Measurements from ENCODE around the gene PRAC2.

The PRAC2 gene

DNA sequence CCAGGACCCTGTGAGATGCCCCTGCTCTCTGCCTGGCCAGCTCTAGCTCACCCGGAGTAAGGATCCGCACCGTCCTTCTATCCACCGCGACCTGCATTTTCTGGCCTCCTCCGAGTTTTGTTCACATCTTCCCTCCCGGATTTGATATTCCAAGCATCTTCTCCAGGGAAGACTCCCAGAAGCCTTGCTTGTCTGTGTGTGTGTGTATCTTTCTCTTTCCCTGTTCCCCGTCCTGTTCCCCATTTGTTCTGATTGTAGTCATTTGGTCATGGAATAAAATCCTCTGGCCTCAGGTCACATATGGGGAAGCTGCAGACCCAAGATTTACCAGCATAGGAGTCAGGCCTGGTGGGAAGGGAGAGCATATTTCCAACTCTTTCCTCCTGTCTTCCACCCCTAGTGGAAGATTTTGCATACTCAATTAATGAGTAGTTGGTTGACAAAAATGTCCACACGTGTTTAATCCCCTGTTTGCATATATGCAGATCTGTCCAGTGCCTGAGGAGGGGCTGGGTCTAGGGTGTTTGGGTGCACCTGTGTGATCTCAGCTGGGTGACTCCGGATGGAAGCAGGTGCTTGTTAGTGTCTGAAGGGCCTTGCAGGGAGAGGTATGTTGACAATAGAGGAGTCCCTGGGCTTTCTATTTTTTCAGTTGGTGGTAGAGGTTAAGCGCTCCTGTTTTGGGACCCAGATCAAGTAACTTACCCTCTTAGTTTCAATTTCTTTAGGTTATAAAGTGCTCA is 2.5 kb upstream of the PRAC2 start:
- no peak for DNase-seq (ENCODE audit: low read depth)

- no peak for DNase-seq (ENCODE audit: low read depth)
Observed at GRCh38 chr17:48721009-48721402, 2.0 kb upstream of the PRAC2 start.

GRCh38 chr17:48722201-48722907 is 631 bp upstream of the PRAC2 start, which contains the start of gene PRAC1:
PRAC1 (minus strand) TSS chr17:48722518; CDS start chr17:48722392, 126 bp downstream.
- DNase-seq (ENCODE audit: low read depth): no peak

DNA sequence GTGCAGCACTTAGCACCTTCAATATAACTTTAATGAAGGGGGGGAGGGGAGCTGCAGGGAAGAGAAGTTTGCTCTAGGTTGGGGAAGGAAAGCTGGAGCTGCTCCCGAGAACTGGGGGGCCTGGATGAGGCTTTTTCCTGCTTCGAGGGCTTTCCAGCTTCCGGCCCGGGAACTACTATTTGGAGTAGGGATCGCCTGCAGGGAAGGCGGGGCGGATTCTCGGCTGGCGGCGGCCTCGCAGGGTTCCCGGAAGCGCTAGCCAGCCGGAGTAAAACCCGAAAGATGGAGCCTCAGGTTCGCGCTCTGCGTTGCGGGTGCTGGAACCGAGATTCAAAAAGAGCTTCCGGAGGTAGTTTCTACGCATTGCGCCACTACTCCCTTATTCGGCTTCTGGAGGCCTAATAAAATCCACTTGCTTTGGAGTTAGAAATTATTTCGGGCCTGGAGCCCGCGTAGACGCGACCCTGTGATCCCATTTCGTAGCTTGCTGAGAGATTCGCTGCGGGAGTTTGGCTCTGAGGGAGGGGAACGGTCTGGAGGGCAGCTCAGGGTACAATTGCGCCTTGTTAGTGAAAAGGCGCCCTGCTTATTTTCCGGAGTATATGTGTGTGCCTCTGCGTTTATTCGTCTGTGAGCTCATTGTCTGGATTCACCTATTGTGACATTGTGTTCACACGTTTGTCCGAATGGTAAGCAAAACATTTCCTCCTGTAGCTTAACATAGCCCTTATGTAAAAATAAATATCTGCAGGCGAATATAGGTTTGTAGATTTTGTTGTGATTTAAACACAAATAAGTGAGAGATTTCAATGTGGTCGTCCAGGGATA is 652 bp downstream of the PRAC2 start:
- no peak for DNase-seq (ENCODE audit: low read depth)

- peak; percentile 11 for DNase-seq (ENCODE audit: low read depth)
Observed at GRCh38 chr17:48724251-48725003, 1.4 kb downstream of the PRAC2 start.

- no peak for DNase-seq (ENCODE audit: low read depth)
Observed at GRCh38 chr17:48725004-48725287, 2.0 kb downstream of the PRAC2 start.

- no peak for DNase-seq (ENCODE audit: low read depth)
Observed at GRCh38 chr17:48725288-48726064, 2.5 kb downstream of the PRAC2 start.

GRCh38 chr17:48726114-48726915 is 3.3 kb downstream of the PRAC2 start:
- no peak for DNase-seq (ENCODE audit: low read depth)

GRCh38 chr17:48726916-48727286 is 3.9 kb downstream of the PRAC2 start:
- no peak for DNase-seq (ENCODE audit: low read depth)

DNA sequence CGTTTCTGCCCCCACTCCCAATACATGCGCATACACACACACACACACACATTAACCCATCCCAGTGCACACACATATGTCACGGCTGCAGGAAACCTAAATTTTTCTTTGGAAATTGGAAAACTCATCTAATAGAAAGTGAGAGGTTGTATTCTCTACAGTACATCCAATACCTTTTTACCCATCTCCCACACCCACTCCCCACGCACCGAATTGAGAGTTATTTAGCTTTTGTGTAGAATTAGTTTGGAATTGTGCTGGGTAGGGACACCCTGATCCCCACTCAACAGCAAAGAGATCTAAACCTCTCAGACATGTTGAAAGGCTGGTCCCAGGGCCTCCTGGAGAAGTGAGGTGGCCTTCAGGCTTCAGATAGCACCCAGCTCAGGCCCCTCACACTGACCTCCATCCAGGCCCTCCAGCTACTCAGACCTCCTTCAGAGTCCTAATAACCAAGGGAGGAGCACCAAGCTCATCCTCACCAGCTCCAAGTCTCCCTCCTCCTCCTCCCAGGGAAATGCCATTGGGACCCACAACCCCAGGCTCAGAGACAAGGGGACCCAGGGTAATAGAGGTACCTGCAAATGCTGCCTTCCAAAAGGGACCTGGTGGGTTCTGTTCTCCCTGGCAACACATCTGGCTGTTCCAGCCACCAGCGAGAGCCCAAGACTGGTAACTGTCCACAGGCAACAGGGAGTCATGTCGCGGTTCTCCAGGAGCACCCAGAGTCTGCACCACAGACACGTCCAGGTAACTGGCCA is 4.6 kb downstream of the PRAC2 start:
- no peak for DNase-seq (ENCODE audit: low read depth)

DNA sequence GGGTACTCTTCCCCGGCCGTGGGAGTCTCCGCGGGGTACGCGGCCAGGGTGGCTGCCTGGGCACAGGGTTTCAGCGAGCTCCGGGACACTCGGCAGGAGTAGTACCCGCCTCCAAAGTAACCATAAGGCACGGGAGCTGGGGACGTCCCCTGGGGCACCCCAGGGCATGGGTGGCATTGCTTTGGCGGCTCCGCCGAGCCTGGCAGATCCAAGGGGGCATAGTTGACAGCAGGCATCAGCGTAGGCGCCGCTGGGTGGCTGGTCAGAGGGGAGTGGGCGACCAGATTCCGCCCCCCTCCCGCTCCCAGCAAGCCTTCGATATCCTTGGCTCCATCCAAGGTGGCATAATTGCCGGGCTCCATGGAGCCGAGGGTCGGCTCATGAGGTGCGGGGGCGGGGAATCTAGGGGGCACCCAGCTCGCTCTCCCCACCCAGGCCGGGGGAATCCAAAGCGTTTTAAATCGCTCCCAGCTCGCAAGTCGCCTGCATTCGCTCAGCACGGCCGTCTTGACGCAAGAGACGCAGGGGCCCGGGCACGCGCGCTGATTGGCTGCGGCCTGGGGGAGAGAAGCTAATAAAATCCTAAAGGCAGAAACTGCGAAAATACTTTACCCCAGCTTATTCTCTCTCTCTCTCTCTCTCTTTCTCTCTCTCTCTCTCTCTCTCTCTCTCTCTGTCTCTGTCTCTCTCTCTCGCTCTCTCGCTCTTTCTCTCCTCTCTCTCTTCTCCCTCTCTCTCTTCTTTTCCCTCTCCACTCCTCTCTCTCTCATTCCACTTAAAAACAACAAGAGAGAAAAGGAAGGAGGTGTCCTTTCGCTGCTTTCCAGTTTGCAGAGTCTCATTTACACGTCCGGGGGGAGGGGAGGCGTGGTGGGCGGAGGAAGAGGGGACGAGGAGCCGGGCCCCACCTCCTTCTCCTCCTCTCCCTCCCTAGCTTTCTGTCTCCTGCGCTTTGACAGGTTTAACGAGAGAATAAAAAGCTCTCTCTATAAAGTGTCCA is 5.5 kb downstream of the PRAC2 start, which contains the start of gene HOXB13:
Gene HOXB13 (minus strand): TSS at position 519 of the 1,000 bp plus-strand sequence. CDS start 157 bp downstream, at position 362.
- DNase-seq (ENCODE audit: low read depth): peak; percentile 26

GRCh38 chr17:48729335-48730239 is 6.6 kb downstream of the PRAC2 start:
- DNase-seq (ENCODE audit: low read depth): peak; percentile 11

DNA sequence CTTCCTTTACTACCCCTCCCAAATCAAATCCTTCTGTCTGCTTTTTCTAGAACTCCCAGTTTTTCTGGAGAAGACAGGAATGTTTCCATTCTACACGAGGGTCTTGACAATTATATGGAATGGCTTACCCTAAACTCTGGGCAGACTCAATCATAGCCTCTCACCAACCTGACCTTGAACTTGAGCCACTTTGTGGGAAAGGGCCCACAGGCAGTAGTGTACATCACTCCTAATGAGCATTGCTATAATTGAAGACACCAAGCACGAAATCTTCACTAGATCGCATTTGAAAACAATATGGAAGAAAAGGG is 7.2 kb downstream of the PRAC2 start:
- DNase-seq (ENCODE audit: low read depth): no peak

DNA sequence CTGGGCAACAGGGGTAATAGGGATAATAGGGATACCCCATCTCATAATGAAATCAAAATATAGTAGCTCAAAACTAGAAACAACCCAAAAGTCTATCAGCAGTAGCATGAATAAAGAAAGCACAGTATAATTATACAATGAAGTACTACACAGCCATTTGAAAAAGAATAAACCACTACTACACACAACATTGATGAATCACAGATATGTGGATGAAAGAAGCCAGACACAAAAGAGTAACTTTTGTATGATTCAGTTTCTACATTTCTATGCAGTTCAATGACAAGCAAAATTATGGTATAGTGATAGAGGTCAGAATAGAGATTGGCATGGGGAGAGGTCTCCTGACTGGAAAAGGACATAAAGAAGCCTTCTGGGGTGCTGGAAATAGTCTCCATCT is 8.4 kb downstream of the PRAC2 start:
- DNase-seq (ENCODE audit: low read depth): no peak

DNA sequence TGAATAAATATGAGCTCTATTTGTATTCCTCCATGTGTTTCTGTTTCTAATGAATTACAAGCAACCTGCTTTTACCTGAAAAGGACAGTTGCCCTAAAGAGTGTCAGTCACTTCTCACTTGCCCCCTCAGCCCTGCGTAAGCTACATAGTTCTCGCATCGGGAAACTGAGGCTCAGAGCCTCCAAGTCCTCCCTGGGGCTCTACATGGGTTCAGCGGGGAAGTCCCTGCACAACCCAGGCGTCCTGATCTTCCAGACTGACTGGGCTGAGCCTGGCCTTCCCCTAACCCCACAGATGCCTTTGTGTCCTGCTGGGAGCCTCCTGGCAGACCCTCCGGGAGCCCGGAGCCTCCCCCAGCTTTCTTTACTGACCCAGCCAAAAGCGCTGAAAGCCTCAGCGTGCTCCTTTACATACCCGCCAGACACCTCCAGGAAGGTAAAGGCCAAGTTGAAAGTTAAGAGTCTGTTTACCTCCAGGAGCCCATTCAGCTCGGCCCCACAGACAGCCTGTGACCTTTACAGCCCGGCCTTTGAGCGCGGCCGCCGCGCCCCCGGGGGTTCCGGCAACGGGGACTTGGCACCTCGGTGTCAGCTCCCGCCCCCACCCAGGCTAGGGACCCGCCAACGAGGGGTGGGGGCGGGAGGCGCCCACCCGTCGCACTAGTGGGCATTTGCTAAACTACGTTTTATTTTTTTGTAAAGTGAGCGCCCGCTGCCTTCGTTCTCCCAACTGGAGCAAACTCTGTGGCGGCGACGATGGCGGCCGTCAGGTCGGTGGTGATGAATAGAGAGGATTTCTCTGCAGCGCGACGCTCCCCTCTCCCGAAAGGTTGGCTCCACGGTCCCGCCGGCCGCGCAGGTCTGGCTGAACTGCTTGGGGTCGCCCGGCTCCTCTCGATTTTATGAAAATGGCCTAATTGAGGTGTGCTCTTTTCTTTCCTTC is 10.0 kb downstream of the PRAC2 start:
- no peak for DNase-seq (ENCODE audit: low read depth)

DNA sequence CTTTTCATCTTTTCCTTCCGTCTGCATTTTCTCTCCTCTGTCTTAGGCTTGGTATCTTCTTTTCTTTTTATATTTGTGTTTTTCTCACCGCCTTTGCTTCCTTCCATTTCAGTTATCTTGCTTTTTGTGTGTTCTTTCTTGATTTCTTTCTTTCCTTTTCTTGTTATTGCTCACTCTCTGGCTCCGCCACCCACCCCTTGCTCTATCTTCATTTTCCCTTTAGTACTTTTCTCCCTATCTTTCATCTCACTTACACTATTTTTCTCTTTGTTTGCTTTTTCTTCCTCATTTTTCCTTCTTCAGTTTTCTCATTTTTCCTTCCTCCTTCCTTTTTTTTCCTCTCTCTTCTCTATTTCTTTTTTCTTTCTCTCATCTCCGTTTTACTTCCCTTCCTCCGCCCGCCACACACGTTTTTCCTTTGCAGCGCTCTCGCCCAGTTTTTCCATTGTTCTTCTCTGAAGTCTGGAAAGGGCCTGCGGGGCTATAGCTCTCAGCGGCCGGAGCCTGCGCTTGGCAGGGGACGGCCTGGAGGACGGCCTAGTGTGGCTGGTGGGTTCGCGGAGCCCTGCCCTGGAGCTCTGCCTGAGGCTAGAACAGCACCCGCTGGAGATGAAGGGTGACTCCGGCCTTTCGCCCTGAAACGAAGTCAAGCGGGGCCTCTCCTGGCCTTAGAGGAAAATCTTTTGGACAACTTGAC is 10.8 kb downstream of the PRAC2 start:
- no peak for DNase-seq (ENCODE audit: low read depth)

Measured in HS-27A (cell line).